DMS 273 treated with DMSO at 0.1 percent for 48 hours (cell line): Measurements from ENCODE around the gene SIGLEC11.
"Not testable (repeated sequence)": the region's sequence is repeated elsewhere in the genome, so short reads cannot be mapped to it uniquely, and the experiment has no call there.

ENCODE experiments used
- DNase-seq: peaks from one replicate; lab custom pipeline; 2025; lab: John Stamatoyannopoulos, UW

The SIGLEC11 gene

DNA sequence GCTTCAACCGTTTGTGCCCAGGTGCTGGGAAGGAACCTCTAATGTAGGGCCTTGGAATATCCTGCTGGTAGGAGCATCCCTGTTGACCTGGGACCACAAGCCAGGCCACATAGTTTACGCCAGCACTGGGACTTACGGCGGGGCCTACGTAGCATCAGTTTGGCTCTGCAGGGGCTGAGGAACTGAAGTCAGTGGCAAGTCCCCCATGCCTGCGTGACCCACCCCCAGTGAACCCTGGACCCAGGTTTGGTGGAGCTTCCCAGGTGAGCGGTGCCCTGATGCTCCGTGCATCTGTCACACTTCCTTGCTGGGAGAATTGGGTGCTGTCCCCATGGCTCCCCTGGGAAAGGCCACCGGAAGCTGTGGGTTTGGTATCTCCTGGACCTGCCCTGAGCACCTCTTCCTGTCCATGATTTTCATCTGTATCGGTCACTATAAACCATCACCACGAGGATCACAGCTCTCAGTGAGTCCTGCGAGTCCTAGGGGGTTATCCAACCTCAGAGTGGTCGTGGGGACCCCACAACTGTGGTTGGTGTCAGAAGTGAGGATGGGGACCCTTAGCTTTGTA is 9.9 kb downstream of the SIGLEC11 start:
- no peak for DNase-seq

GRCh38 chr19:49950590-49950948 is 10.4 kb downstream of the SIGLEC11 start:
- DNase-seq: no peak

DNA sequence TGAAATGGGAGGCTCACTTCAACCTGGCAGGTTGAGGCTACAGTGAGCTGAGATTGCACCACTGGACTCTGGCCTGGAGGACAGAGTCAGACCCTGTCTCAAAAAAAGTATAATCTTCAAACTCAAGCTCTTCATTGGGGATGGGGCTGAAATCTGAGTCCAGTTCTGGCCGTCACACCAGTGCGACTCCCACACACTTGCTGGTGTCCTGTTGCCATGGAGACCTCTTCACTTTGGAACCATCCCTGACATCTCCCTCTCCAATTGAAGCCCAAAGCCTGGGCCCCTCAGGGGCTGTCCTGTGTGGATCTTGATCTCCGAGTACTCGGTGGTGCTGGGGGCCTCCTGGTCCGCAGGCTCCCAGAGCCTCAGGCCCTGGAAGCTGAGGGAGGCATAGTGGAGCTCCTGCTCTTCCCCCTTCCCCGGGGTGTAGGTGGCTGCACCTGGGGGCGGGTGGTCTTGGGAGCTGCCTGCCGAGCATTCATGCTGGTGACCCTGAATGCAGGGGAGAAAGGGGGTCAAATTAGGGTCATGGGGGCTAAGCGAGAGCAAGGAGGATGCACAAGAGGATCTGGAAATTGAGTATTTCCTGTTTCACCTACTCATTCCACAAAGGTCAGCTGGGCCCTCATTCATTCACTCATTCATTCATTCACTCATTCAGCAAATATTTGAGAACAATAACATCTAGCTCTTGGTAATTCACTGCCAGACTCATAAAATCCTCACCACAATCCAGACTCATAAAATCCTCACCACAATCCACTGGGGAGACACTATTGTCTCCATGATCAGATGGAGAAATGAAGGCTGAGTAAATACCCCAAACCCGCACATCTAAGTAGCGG is 11.0 kb downstream of the SIGLEC11 start:
- DNase-seq: no peak

- no peak for DNase-seq
Observed at GRCh38 chr19:49946415-49946814, 14.6 kb downstream of the SIGLEC11 start.

- DNase-seq: not testable (repeated sequence)
Observed at GRCh38 chr19:49944567-49944966, 16.4 kb downstream of the SIGLEC11 start.

DNA sequence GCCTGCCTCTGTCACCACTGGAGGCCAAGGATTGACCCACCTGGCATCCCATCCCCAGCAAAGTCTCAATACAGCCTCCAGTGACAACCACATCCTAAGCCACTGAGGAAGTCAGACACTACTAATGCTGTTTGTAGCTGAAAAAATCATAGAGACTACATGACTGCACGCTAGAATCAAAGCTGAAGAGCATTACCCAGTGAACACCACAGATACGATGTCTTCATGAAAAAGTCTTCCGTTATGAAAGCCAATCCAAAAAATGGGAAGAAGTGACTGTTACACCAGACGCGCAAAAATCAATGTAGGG is 20.5 kb downstream of the SIGLEC11 start:
- no peak for DNase-seq

DNA sequence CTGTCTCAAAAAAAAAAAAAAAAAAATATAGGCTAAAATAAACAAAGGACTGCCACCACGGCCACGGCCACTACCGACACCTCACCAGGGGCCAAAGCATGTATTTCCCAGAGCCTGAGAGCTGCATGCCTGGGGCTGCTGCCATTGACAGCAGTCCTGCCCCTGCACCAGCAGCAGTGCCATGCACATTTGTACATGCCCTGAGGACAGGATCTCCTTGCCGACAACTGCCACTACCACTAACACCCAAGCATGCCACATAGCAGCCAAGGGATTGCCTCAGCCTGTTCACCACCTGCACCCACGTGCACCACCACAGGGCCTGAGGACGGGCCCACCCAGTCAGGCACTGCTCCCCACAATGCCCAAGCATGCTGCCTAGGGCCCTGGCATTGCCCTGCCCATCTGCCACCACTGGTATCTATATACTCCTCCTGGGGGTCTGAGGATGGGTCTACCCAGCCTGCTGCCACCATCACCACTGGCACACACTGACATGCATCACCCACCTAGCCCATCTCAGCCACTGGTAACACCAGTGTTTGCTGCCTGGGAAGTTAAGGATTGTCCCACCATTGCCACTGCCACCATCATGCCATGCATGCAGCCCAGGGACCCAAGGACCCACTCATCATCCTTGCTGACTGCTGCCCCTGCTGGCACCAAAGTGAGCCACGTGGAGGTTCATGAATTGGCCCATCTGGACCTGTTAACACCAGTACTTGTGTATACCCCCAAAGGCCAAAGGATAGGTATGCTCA is 21.1 kb downstream of the SIGLEC11 start:
- DNase-seq: no peak

- DNase-seq: no peak
Observed at GRCh38 chr19:49938662-49939061, 22.3 kb downstream of the SIGLEC11 start.

- DNase-seq: peak; percentile 53
Observed at GRCh38 chr19:49937750-49938381, 23.1 kb downstream of the SIGLEC11 start.

GRCh38 chr19:49936549-49936948 is 24.4 kb downstream of the SIGLEC11 start:
- DNase-seq: no peak

- no peak for DNase-seq
Observed at GRCh38 chr19:49933643-49934042, 27.3 kb downstream of the SIGLEC11 start.

DNA sequence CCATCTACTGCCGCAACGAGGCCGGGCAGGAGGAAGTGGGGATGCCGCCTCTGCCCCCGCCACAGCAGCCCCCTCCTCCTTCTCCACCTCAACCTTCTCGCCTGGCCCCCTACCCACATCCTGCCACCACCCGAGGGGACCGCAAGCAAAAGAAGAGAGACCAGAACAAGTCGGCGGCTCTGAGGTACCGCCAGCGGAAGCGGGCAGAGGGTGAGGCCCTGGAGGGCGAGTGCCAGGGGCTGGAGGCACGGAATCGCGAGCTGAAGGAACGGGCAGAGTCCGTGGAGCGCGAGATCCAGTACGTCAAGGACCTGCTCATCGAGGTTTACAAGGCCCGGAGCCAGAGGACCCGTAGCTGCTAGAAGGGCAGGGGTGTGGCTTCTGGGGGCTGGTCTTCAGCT is 28.2 kb downstream of the SIGLEC11 start:
- DNase-seq: no peak

DNA sequence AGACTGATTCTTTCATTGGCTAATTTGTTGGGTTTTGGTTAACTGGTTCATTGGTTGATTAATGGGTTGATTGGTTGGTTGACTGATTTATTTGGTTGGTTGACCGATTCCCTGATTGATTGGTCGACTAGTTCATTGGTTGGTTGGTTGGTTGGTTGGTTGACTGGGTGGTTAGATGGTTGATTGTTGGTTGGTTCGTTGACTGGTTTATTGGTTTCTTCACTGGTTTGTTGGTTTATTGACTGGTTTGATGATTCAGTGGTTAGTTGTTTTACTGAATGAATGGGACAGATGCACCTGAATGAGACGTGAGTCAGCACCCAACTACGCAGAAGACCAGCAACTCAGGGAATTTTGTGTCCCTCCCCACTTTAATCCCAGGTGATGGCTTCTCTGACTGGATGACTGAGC is 28.9 kb downstream of the SIGLEC11 start:
- DNase-seq: no peak

- DNase-seq: no peak
Observed at GRCh38 chr19:49931293-49932040, 29.5 kb downstream of the SIGLEC11 start.

- no peak for DNase-seq
Observed at GRCh38 chr19:49930483-49931011, 30.4 kb downstream of the SIGLEC11 start.

DNA sequence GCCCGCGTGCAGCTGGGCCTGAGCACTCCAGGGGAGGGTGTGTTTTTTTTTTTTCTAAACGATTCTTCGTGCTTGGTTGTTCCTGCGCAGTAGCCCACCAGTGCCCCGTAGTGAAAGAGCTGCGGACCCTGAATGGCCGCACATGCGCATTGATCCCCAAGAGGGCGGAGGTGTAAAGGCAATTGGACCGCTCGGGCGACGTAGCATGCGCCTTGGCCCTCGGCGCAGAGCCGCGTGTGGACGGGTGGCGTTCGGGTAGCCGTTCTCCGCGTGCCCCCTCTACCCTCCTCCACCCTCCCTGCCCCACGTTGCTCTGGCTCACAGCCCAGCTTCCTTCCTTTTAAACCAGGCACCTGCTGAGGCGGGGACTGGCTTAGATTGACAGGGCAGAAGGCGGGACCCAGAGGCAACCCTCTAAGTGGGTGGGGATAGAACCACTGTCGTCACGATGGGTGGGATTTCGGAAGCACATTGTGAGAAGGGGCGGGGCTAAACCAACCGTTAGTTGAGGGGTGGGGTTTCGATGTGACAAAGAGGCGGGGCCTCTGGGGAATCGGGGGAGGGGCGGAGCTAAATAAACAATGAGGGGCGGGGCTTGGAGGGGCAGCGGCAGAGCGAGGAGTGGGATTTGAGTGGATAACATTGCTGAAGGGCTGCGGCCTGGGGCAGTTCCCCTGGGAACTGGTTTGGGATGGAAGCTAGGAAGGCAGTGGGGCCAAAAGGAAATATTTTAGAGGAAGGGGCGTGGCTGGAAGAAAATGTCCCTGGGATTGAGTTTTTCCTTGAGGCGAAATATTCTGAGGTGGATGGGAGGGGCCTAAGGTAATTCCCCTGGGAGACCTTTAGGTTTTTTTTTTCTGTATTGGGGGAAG is 31.1 kb downstream of the SIGLEC11 start:
- peak; percentile 85 for DNase-seq

GRCh38 chr19:49929121-49929610 is 31.8 kb downstream of the SIGLEC11 start, which contains the start of the genes ATF5 and NUP62:
Gene ATF5, plus strand, starts transcription at chr19:49929205. Its CDS starts 1,646 bp downstream, at chr19:49930851.
Gene NUP62, minus strand, starts transcription at chr19:49929504. Its CDS starts 19,697 bp downstream, at chr19:49909807.
- peak; percentile 78 for DNase-seq

DNA sequence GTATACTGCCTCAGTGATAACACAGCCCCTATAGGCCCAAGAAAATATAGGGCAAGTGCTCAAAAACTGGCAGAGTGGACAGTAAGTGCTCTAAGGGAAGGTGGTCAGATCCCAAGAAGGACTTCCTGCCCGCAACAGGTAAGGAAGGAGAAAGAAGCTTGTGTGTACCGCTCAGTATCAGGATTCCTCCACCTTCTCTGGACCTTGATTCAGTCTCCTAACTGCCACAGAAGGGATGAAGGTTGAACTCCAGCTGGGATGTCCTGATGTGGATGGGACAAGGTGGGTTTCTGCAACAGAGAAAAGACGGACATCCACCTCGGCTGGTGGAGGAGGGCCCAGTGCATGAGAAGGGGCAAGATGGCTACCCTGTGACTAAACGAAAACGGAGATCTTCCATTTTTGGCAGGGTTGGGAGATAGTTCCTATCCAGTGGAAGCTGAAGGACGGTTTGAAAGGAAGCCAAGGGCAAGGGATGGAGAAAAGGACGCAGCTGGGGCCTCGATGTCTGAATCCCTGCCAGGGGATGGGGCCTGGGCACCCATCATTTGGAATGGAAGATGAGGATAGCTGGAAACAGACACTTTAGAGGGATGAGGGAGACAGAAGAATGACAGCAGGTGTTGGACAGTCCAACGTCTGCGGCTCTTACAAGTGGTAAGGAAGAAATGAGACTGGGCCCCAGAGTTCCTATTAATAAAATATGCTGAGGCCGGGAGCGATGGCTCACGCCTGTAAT is 33.3 kb downstream of the SIGLEC11 start:
- no peak for DNase-seq

DNA sequence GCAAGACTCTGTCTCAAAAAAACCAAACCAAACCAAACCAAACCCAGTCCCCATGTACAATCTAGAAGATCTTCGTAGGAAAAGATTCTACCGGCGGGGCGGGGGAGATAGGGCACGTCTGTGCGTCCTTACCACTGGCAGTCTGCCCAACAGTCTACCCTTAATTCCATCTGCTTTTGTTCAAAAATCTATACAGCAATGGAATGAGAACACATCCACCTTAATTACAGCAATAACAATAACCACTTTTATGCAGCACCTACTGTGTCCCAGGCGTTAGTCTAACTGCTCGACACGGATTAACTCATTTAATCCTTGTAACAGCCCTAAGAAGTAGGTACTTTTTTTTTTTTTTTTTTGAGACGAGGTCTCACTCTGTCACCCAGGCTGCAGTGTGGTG is 34.5 kb downstream of the SIGLEC11 start:
- DNase-seq: no peak

- no peak for DNase-seq
Observed at GRCh38 chr19:49925486-49925885, 35.5 kb downstream of the SIGLEC11 start.
